Gastroesophageal sphincter (tissue), 4 donors: ENCODE results near the gene ACTBL2. TPM values are rescaled to one million over a fixed set of nuclear protein-coding genes. Genes with fewer than 3 reads are reported as not detected.

Experiments
- ATAC-seq: fragments of 150-250 bp; one replicate; pipeline ENCODE4 v1.9.1; 2016; ENCODE audit warnings: mild to moderate bottlenecking, moderate library complexity
- H3K27ac ChIP-seq, 4 donors: fragments of 200-600 bp; sonication (generic) in 3 of 4; 1 replicate in 3 of 4; 2 replicates in 1 of 4; pipeline ENCODE4 v1.5.1; 2016 to 2019
- H3K27me3 ChIP-seq: fragments of 200-600 bp; sonication (generic); one replicate; pipeline ENCODE4 v1.5.1; 2019
- H3K36me3 ChIP-seq, 2 donors: fragments of 200-600 bp; sonication (generic); one replicate each; pipeline ENCODE4 v1.5.1; 2019; ENCODE audit warnings: control low read depth in 1 of 2
- H3K4me1 ChIP-seq, 3 donors: fragments of 200-600 bp; sonication (generic); 1 replicate in 2 of 3; 2 replicates in 1 of 3; pipeline ENCODE4 v1.5.1; 2016 to 2019; ENCODE audit warnings: control low read depth in 2 of 3
- H3K4me3 ChIP-seq, 2 donors: fragments of 200-600 bp; sonication (generic); one replicate each; pipeline ENCODE4 v1.5.1; 2019; ENCODE audit warnings: mild to moderate bottlenecking in 1 of 2, moderate library complexity in 1 of 2
- H3K9me3 ChIP-seq, 3 donors: fragments of 200-600 bp; sonication (generic); one replicate each; pipeline ENCODE4 v1.5.1; 2017 to 2019; ENCODE audit warnings: control low read depth in 2 of 3
- EP300 ChIP-seq: sonication (generic); formaldehyde crosslinking; IDR thresholded peaks from one replicate; pipeline ENCODE4 v1.6.1; 2017; ENCODE audit warnings: antibody characterized with exemption, mild to moderate bottlenecking
- POLR2A ChIP-seq, 2 donors: fragments of 450-650 bp; IDR thresholded peaks; one replicate each; pipeline ENCODE4 v1.6.1; 2017; ENCODE audit warnings: antibody characterized with exemption in 2 of 2, mild to moderate bottlenecking in 2 of 2, moderate library complexity in 1 of 2
- POLR2AphosphoS5 ChIP-seq: sonication (generic); formaldehyde crosslinking; IDR thresholded peaks from one replicate; pipeline ENCODE4 v1.6.1; 2017; ENCODE audit warnings: antibody characterized with exemption
- WGBS, 2 donors: methylation state at CpG; one replicate each; pipeline ENCODE4 v1.1.5; 2018; ENCODE audit warnings: low coverage in 1 of 2; 5-methylcytosine and 5-hydroxymethylcytosine counted together
- total RNA-seq, 4 donors: library from RNA; depleted of rRNA; stranded (reverse); fragments of >200 nt; gene quantifications; one replicate each; pipeline ENCODE4 v1.1.0, GENCODE V29; 2016
- TF ChIP-seq, protein P1 (sequence below), 4 experiments: fragments of 200-600 bp in 2 of 4; fragments of 450-650 bp in 2 of 4; sonication (generic) in 1 of 4; IDR thresholded peaks; one replicate each; pipeline ENCODE4 v1.5.1; 2017 to 2019; ENCODE audit warnings: antibody characterized with exemption in 4 of 4, mild to moderate bottlenecking in 2 of 4, moderate library complexity in 2 of 4

Gene ACTBL2
- total RNA-seq, 4 donors from 2014 or later: 0.13 to 0.15 TPM; not detected in 2

DNA sequence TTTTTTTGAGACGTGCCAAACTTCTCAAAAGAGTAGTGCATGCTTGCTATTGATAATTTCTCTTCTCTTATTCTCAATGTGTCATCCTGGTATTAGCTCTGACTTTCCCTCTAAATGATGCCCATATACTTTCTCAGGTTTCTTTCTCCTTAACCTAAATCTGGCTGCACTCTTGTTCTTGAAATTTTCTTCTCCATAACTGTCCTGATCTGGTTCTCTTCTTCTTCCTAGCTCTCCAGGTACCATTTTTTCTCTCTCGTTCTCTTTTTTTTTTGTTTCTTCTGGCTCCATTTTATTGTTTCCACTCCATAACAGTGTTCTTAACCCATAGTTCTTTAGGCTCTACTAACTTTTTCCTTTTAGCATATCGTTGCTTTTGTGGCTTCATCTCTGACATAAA lies 47.9 kb downstream of the ACTBL2 start:
- ATAC-seq: no peak
- no peak overlapping the region for H3K27ac ChIP-seq
- no peaks in the 10 kb centered on the region for H3K27me3 ChIP-seq
- H3K4me1 ChIP-seq: no peaks in the 10 kb centered on the region
- H3K4me3 ChIP-seq: no peak overlapping the region
- no peak for TF ChIP-seq EP300
- TF ChIP-seq, protein P1, sequence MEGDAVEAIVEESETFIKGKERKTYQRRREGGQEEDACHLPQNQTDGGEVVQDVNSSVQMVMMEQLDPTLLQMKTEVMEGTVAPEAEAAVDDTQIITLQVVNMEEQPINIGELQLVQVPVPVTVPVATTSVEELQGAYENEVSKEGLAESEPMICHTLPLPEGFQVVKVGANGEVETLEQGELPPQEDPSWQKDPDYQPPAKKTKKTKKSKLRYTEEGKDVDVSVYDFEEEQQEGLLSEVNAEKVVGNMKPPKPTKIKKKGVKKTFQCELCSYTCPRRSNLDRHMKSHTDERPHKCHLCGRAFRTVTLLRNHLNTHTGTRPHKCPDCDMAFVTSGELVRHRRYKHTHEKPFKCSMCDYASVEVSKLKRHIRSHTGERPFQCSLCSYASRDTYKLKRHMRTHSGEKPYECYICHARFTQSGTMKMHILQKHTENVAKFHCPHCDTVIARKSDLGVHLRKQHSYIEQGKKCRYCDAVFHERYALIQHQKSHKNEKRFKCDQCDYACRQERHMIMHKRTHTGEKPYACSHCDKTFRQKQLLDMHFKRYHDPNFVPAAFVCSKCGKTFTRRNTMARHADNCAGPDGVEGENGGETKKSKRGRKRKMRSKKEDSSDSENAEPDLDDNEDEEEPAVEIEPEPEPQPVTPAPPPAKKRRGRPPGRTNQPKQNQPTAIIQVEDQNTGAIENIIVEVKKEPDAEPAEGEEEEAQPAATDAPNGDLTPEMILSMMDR (IDR thresholded peaks at IDR 0.05): no peak
- TF ChIP-seq POLR2AphosphoS5: no peak
- 40 to 53% methylated on average over 1 to 3 of the region's 3 CpGs for WGBS, 2 donors
- no peaks in the 10 kb centered on the region for H3K9me3 ChIP-seq
- H3K36me3 ChIP-seq: no peaks in the 10 kb centered on the region

DNA sequence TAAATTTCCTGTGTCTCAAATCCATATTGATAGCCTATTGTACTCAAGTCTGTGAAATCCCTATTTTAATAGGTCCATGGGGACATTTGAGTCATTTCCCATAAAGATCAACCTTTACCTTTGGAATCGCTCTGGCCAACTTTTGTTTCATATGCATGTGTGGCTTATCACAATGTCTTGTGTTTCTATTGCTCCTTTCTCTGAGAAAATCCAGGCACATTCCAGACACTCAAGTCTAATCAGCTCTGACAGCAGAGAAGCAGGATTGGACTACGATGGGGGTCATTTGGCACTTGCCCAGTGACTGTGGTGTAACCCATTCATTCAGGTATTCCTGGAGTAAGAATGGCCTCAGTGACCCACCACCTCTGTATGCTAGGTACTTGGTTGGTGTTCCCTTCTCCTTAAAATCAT lies 48.4 kb downstream of the ACTBL2 start:
- H3K27ac ChIP-seq: no peak overlapping the region
- no peaks in the 10 kb centered on the region for H3K36me3 ChIP-seq
- WGBS, 2 donors: 27 to 60% methylated on average over 1 to 2 of the region's 2 CpGs
- ATAC-seq: no peak
- H3K4me1 ChIP-seq: no peaks in the 10 kb centered on the region
- H3K27me3 ChIP-seq: no peaks in the 10 kb centered on the region
- TF ChIP-seq EP300 (no peak), POLR2A (IDR thresholded peaks at IDR 0.05) (no peak), POLR2AphosphoS5 (no peak)
- TF ChIP-seq, protein P1 (IDR thresholded peaks at IDR 0.05): no peak
- no peaks in the 10 kb centered on the region for H3K9me3 ChIP-seq
- H3K4me3 ChIP-seq: no peak overlapping the region

DNA sequence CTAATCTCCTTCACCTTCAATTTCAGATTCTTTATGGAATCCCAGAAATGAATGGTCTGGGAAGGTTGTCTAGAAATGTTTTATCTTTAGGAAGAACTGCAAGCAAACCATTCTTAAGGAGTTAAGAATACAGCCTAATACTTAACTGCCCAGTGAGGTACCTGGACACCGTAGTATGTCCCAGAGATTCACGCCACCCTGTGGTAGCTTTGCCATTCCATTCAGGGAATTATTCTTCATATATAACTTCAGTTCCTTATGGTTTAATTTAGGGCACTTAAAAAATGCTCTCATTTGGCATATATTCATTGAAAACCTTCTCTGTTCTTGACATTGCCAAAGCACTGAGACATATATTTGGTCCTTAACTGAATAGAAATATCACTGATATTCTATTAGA lies 49.7 kb downstream of the ACTBL2 start:
- TF ChIP-seq EP300 (no peak), POLR2A (IDR thresholded peaks at IDR 0.05) (no peak), POLR2AphosphoS5 (no peak)
- TF ChIP-seq, protein P1 (IDR thresholded peaks at IDR 0.05): no peak
- Histone ChIP-seq H3K4me1 (no peaks in the 10 kb centered on the region), H3K36me3 (no peaks in the 10 kb centered on the region), H3K9me3 (no peaks in the 10 kb centered on the region), H3K27ac (no peak overlapping the region), H3K4me3 (no peak overlapping the region), H3K27me3 (no peaks in the 10 kb centered on the region)
- ATAC-seq: no peak
- 100% methylated on average over 2 of the region's 2 CpGs for WGBS, 2 donors

DNA sequence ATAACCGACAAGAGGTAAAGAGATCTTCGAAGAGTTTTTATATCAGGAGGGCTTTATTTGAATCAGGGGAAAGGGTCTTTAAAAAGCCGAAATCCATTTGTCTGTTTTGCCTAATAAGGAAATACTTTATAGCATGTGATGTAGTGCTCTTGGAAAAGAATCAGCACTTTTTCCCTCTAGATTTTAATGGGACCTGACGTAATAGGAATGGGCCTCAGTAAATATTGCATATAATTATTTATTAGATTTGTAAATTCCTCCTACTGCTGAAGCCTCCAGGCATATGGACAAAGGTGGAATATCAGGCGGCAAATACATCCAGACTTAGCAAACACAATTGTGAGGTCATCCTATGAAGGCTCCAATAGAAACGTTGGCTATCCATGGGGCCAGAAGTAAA lies 50.9 kb downstream of the ACTBL2 start:
- H3K4me1 ChIP-seq: no peaks in the 10 kb centered on the region
- no peak overlapping the region for H3K4me3 ChIP-seq
- H3K27ac ChIP-seq: no peak overlapping the region
- no peaks in the 10 kb centered on the region for H3K36me3 ChIP-seq
- no peak for ATAC-seq
- no peaks in the 10 kb centered on the region for H3K9me3 ChIP-seq
- no peak for TF ChIP-seq EP300
- TF ChIP-seq, protein P1 (IDR thresholded peaks at IDR 0.05): no peak
- TF ChIP-seq POLR2AphosphoS5: no peak
- TF ChIP-seq POLR2A (IDR thresholded peaks at IDR 0.05): no peak
- WGBS, 2 donors: 75 to 76% methylated on average over 6 of the region's 6 CpGs
- H3K27me3 ChIP-seq: no peaks in the 10 kb centered on the region
